ENCODE data around the gene PGBD5.

PGBD5 gene

DNA sequence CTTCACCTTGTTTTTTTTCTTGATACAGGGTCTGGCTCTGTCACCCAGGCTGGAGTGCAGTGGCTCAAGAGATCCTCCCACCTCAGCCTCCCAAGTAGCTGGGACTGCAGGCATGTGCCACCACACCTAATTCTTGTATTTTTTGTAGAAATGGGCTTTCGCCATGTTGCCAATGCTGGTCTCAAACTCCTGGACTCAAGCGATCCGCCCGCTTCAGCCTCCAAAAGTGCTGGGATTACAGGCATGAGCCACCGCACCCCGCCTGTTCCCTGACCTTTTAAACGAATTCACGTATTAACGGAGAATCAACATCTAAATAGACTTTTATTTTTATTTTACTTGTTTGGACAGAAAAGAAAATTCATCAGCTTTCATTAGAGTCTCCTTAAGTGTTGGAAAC, 104.8 kb downstream of the PGBD5 start:
- Histone ChIP-seq H3K27ac (ENCODE audit: low read depth in 2 of 2, low read length in 2 of 2) (no peak overlapping the region), H3K9ac (ENCODE audit: low read depth in 1 of 2, low read length in 2 of 2) (no peak overlapping the region), H3K36me3 (ENCODE audit: control insufficient read depth in 2 of 2, insufficient read depth in 2 of 2, low read length in 2 of 2) (no peaks in the 10 kb centered on the region)

DNA sequence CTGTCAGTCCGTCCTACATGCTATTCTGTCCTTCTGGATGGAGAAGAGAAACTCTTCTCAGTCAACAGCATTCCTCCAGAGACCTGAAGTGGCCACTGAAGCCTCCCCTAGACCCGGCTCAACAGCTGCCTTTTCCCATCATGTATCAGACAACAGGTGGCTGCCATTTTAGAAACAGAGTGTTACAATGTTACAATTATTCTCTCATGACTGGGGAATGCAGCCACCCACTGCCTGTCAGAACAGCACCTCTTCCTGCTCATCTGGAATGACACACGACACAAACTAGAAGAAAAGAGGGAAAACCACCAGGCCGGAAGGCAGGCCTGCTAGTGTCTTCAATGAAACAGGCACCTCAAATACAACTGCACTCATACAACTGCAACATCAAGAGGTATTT, 105.3 kb downstream of the PGBD5 start:
- Histone ChIP-seq H3K27ac (ENCODE audit: low read depth in 2 of 2, low read length in 2 of 2) (no peak overlapping the region), H3K9me3 (ENCODE audit: control insufficient read depth in 2 of 2, low read length in 2 of 2) (no peaks in the 10 kb centered on the region), H3K9ac (ENCODE audit: low read depth in 1 of 2, low read length in 2 of 2) (no peak overlapping the region), H3K4me3 (ENCODE audit: low read length in 2 of 2) (no peak overlapping the region), H3K36me3 (ENCODE audit: control insufficient read depth in 2 of 2, insufficient read depth in 2 of 2, low read length in 2 of 2) (no peaks in the 10 kb centered on the region), H3K4me1 (ENCODE audit: control insufficient read depth in 2 of 2, insufficient read depth in 2 of 2, low read length in 2 of 2) (peaks cover 0 to 2% of the 10 kb centered on the region in 2 donors), H3K27me3 (ENCODE audit: control insufficient read depth in 2 of 2, insufficient read depth in 2 of 2, low read length in 2 of 2) (peaks cover 0 to 2% of the 10 kb centered on the region in 2 donors)

More for the DNA sequence above, 104.8 kb downstream of the PGBD5 start:
- Histone ChIP-seq H3K4me3 (ENCODE audit: low read length in 2 of 2) (no peak overlapping the region), H3K27me3 (ENCODE audit: control insufficient read depth in 2 of 2, insufficient read depth in 2 of 2, low read length in 2 of 2) (peaks cover 0 to 2% of the 10 kb centered on the region in 2 donors), H3K9me3 (ENCODE audit: control insufficient read depth in 2 of 2, low read length in 2 of 2) (no peaks in the 10 kb centered on the region), H3K4me1 (ENCODE audit: control insufficient read depth in 2 of 2, insufficient read depth in 2 of 2, low read length in 2 of 2) (peaks cover 0 to 2% of the 10 kb centered on the region in 2 donors)

DNA sequence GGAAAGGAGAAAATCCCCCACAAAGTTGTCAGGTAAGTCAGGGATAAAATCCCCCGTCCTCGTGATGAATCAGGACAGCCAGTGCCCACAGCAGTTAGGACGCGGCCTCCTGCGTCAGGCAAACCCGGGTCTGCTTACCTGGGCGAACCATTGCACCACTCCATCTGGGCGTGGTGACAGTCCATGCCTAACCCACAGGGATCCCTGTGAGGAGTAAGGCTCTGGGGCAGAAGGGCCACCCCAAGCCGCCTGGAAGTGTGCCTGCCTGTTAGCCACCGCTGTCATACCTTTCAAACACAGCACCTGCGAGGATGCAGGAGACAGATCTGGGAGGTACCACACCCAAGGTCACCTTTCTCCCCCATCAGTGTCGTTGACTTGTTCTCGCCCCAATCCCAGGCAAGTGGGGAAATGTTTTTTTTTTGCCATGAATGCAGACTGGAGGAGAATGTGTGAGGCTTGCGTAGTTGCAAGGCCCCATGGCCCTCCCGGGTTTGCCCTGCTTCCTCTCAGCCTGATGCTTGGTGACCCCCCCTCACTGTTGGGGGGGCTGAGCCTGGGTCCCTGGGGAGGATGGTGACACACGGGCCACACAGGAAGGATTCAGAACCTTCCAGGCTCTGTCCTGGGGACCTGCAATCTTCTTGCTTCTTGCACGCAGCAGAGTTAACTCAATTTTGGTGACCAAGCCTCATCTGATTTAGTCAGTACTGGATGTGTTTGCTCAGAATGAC, 107.0 kb downstream of the PGBD5 start:
- peaks cover 0 to 2% of the 10 kb centered on the region in 2 donors for H3K4me1 ChIP-seq (ENCODE audit: control insufficient read depth in 2 of 2, insufficient read depth in 2 of 2, low read length in 2 of 2)

DNA sequence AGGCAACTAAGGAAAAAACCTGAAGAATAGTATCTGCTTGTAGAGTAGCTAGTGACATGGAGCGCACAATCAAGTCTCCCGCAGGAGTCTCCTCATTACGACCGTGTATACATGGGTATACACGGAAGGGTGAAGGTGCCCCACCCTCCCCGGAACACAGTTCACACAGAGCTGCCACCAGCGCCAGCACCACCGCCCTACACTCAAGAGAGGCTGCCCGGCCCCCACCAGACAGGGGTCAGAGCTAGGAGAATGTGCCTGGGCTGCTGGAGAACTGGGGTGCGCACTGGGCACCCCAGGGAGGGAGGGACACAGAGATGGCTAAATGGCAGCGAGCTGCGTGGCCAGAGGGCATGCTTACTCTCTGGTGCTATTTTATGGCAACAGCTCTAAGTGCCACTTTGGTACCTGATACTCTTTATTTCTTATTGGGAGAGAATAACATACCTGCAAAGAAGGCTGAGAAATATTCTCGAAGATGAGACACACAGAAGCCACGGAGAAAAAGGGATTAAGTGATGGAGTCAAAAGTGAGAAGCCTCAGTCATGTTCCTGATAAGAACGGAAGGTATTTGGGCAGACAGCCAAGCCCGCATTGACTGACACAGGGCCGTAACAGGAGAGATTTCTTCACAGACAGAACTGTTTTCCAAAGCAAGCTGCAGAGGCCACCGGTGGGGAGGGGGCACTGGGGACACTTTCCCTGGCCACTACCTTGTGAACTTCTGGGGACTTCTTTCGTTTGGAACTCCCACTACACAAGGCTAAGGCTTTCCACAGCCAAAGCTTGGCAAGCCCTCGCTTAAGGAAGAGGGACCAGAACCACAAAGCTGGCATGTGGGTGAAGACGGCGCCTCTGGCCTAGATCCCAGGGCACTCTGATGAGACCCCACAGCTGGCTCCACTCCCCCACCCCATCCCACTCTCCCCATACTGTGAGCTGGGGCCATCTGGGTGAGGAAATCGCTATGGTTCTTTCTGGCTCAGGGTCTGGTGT, 108.0 kb downstream of the PGBD5 start:
- no peaks in the 10 kb centered on the region for H3K9me3 ChIP-seq (ENCODE audit: control insufficient read depth in 2 of 2, low read length in 2 of 2)
- peaks cover 0 to 2% of the 10 kb centered on the region in 2 donors for H3K4me1 ChIP-seq (ENCODE audit: control insufficient read depth in 2 of 2, insufficient read depth in 2 of 2, low read length in 2 of 2)
- H3K4me3 ChIP-seq (ENCODE audit: low read length in 2 of 2): no peak overlapping the region
- H3K9ac ChIP-seq (ENCODE audit: low read depth in 1 of 2, low read length in 2 of 2): no peak overlapping the region
- peaks cover 0 to 2% of the 10 kb centered on the region in 2 donors for H3K27me3 ChIP-seq (ENCODE audit: control insufficient read depth in 2 of 2, insufficient read depth in 2 of 2, low read length in 2 of 2)
- no peaks in the 10 kb centered on the region for H3K36me3 ChIP-seq (ENCODE audit: control insufficient read depth in 2 of 2, insufficient read depth in 2 of 2, low read length in 2 of 2)
- H3K27ac ChIP-seq (ENCODE audit: low read depth in 2 of 2, low read length in 2 of 2): no peak overlapping the region

More for the DNA sequence above, 107.0 kb downstream of the PGBD5 start:
- H3K27ac ChIP-seq (ENCODE audit: low read depth in 2 of 2, low read length in 2 of 2): no peak overlapping the region
- no peaks in the 10 kb centered on the region for H3K9me3 ChIP-seq (ENCODE audit: control insufficient read depth in 2 of 2, low read length in 2 of 2)
- peaks cover 0 to 2% of the 10 kb centered on the region in 2 donors for H3K27me3 ChIP-seq (ENCODE audit: control insufficient read depth in 2 of 2, insufficient read depth in 2 of 2, low read length in 2 of 2)
- H3K9ac ChIP-seq (ENCODE audit: low read depth in 1 of 2, low read length in 2 of 2): no peak overlapping the region
- no peaks in the 10 kb centered on the region for H3K36me3 ChIP-seq (ENCODE audit: control insufficient read depth in 2 of 2, insufficient read depth in 2 of 2, low read length in 2 of 2)
- no peak overlapping the region for H3K4me3 ChIP-seq (ENCODE audit: low read length in 2 of 2)

DNA sequence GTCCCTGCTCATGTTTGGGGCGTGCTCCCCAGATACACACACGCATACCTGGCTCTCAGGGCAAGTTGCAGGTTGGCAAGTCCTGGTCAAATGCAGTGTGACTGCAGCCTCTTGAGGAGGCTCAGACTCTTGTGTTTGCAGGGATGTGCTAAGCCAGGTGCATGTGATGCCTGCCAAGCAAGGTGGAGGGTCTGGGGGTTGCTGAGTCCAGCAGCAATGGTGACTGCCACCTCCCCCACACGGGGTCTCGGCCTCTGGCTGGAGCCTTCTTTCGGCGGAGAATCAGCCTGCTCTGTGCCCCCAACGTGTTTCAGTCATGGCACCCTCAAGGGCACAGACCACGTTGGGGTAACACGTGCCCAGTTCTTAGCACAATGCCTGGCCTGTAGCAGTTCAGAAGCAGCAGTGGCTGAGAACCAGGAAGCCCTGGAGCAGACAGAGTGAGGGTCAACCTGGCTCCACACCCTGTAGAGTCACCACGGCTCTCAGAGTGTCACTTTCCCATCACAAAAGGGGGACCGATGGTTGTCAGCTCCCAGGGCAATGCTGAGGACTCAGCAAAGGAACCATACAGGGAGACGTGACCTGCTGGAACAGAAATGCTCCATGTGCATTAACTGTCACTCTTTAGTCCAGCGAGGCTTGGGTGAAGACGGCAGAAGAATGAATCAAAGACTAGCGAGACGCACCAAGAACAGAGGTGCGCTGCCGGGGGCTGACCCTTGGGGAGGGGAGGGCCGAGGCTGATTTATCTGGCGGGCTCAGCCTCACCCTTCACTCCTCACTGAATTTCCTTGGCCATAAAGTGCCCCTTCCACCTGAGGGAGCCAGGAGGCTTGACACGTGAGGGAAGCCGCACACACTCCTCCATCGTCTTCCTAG, 109.0 kb downstream of the PGBD5 start:
- no peaks in the 10 kb centered on the region for H3K36me3 ChIP-seq (ENCODE audit: control insufficient read depth in 2 of 2, insufficient read depth in 2 of 2, low read length in 2 of 2)
- H3K4me3 ChIP-seq (ENCODE audit: low read length in 2 of 2): no peak overlapping the region
- H3K4me1 ChIP-seq (ENCODE audit: control insufficient read depth in 2 of 2, insufficient read depth in 2 of 2, low read length in 2 of 2): peaks cover 0 to 2% of the 10 kb centered on the region in 2 donors
- H3K27me3 ChIP-seq (ENCODE audit: control insufficient read depth in 2 of 2, insufficient read depth in 2 of 2, low read length in 2 of 2): peaks cover 0 to 2% of the 10 kb centered on the region in 2 donors
- H3K9me3 ChIP-seq (ENCODE audit: control insufficient read depth in 2 of 2, low read length in 2 of 2): no peaks in the 10 kb centered on the region
- H3K27ac ChIP-seq (ENCODE audit: low read depth in 2 of 2, low read length in 2 of 2): no peak overlapping the region
- H3K9ac ChIP-seq (ENCODE audit: low read depth in 1 of 2, low read length in 2 of 2): no peak overlapping the region

DNA sequence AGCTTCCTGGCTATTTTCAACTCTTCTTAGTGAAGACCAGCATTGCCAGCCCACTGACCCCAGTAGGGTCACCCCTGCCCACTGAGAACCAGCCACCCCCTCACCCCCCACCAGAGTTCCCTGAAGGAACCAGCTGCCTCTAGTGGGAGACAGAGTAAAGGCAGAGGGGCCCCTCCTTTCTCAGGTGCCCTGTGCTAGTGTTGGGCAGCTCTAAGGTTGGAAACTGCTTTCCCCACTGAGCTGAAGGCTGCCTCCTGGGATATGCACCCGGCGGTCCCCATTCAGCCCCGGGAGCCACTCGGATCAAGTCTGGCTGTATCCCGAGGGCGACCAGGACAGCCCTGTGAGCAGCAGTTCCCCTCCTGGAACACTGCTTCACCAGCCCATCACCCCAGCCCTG, 111.0 kb downstream of the PGBD5 start:
- no peak overlapping the region for H3K9ac ChIP-seq (ENCODE audit: low read depth in 1 of 2, low read length in 2 of 2)
- H3K9me3 ChIP-seq (ENCODE audit: control insufficient read depth in 2 of 2, low read length in 2 of 2): no peaks in the 10 kb centered on the region
- no peak overlapping the region for H3K4me3 ChIP-seq (ENCODE audit: low read length in 2 of 2)
- peaks cover 3 to 6% of the 10 kb centered on the region in 2 donors for H3K4me1 ChIP-seq (ENCODE audit: control insufficient read depth in 2 of 2, insufficient read depth in 2 of 2, low read length in 2 of 2)
- no peaks in the 10 kb centered on the region for H3K36me3 ChIP-seq (ENCODE audit: control insufficient read depth in 2 of 2, insufficient read depth in 2 of 2, low read length in 2 of 2)
- no peak overlapping the region for H3K27ac ChIP-seq (ENCODE audit: low read depth in 2 of 2, low read length in 2 of 2)
- H3K27me3 ChIP-seq (ENCODE audit: control insufficient read depth in 2 of 2, insufficient read depth in 2 of 2, low read length in 2 of 2): peaks cover 0 to 2% of the 10 kb centered on the region in 2 donors

DNA sequence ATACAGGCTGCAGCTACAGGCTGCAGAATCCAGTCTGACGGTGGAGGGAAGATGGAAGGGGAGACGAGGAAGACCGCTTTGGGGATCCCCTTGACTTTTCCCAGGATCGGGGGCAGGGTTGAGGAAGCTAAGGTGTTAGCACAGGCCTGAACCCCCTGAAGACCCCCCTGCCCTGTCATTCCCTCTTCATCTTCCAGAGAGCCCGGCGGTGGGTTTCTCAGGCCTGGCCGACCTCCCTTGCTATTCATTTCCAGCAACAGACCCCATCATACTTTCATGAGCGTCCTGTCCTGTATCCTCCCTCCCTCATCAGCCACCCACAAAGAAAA, 112.0 kb downstream of the PGBD5 start:
- H3K9ac ChIP-seq (ENCODE audit: low read depth in 1 of 2, low read length in 2 of 2): no peak overlapping the region
- H3K36me3 ChIP-seq (ENCODE audit: control insufficient read depth in 2 of 2, insufficient read depth in 2 of 2, low read length in 2 of 2): no peaks in the 10 kb centered on the region
- peaks cover 0 to 2% of the 10 kb centered on the region in 2 donors for H3K27me3 ChIP-seq (ENCODE audit: control insufficient read depth in 2 of 2, insufficient read depth in 2 of 2, low read length in 2 of 2)
- no peak overlapping the region for H3K27ac ChIP-seq (ENCODE audit: low read depth in 2 of 2, low read length in 2 of 2)
- no peaks in the 10 kb centered on the region for H3K9me3 ChIP-seq (ENCODE audit: control insufficient read depth in 2 of 2, low read length in 2 of 2)
- H3K4me3 ChIP-seq (ENCODE audit: low read length in 2 of 2): no peak overlapping the region
- peaks cover 3 to 6% of the 10 kb centered on the region in 2 donors for H3K4me1 ChIP-seq (ENCODE audit: control insufficient read depth in 2 of 2, insufficient read depth in 2 of 2, low read length in 2 of 2)

DNA sequence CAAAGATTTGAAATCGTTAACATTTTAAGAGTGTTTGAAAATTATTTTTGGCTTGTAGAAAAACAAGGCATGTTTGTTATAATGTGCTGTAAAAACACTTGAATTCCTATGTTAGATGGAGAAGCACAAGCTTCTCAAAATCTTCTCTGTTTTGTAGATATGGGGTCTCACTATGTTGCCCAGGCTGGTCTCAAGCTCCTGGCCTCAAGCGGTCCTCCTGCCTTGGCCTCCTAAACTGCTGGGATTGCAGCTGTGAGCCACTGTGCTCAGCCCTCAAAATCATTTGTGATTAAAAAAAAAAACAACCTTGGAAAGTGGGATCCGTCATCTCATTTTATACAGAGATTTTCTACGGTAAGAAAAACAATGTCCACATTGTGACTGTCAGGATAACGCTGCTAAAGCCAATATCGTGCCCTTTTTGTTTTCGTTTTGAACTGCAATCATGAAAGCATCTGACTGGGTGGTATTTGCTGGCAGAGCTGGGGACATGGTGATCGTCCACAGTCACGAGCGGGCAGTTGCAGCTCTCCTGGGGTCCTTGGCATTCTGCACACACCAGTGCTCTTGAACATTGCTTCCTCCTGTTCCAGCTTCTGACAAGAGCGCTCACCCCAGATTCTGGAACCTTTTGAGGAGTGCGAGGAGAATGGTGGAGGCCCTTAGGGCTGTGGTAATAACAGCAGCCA, 112.5 kb downstream of the PGBD5 start:
- H3K27ac ChIP-seq (ENCODE audit: low read depth in 2 of 2, low read length in 2 of 2): no peak overlapping the region
- H3K9ac ChIP-seq (ENCODE audit: low read depth in 1 of 2, low read length in 2 of 2): no peak overlapping the region

DNA sequence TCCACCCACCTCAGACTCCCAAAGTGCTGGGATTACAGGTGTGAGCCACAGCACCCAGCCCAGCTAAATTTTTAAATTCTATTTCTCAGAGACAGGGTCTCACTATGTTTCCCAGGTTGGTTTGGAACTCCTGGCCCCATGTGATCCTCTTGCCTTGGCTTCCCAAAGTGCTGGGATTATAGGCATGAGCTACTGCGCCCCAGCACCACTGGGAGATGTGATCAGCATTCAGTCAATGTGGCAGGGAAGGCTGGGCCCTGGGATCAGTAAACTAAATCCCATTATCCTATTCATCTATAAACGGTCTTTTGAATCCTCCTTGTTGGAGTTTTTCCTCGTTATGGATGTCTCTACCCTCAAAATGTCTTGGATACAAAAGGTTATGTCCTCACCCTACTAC, 113.5 kb downstream of the PGBD5 start:
- Histone ChIP-seq H3K27ac (ENCODE audit: low read depth in 2 of 2, low read length in 2 of 2) (no peak overlapping the region), H3K9me3 (ENCODE audit: control insufficient read depth in 2 of 2, low read length in 2 of 2) (no peaks in the 10 kb centered on the region), H3K4me3 (ENCODE audit: low read length in 2 of 2) (no peak overlapping the region), H3K36me3 (ENCODE audit: control insufficient read depth in 2 of 2, insufficient read depth in 2 of 2, low read length in 2 of 2) (no peaks in the 10 kb centered on the region), H3K4me1 (ENCODE audit: control insufficient read depth in 2 of 2, insufficient read depth in 2 of 2, low read length in 2 of 2) (peaks cover 3 to 12% of the 10 kb centered on the region in 2 donors), H3K27me3 (ENCODE audit: control insufficient read depth in 2 of 2, insufficient read depth in 2 of 2, low read length in 2 of 2) (peaks cover 0 to 2% of the 10 kb centered on the region in 2 donors), H3K9ac (ENCODE audit: low read depth in 1 of 2, low read length in 2 of 2) (no peak overlapping the region)

More for the DNA sequence above, 112.5 kb downstream of the PGBD5 start:
- peaks cover 3 to 6% of the 10 kb centered on the region in 2 donors for H3K4me1 ChIP-seq (ENCODE audit: control insufficient read depth in 2 of 2, insufficient read depth in 2 of 2, low read length in 2 of 2)
- H3K9me3 ChIP-seq (ENCODE audit: control insufficient read depth in 2 of 2, low read length in 2 of 2): no peaks in the 10 kb centered on the region
- no peaks in the 10 kb centered on the region for H3K36me3 ChIP-seq (ENCODE audit: control insufficient read depth in 2 of 2, insufficient read depth in 2 of 2, low read length in 2 of 2)
- H3K27me3 ChIP-seq (ENCODE audit: control insufficient read depth in 2 of 2, insufficient read depth in 2 of 2, low read length in 2 of 2): peaks cover 0 to 2% of the 10 kb centered on the region in 2 donors
- H3K4me3 ChIP-seq (ENCODE audit: low read length in 2 of 2): no peak overlapping the region
